ENCODE measurements around the gene TMEM86B. TPM values are rescaled to one million over a fixed set of nuclear protein-coding genes. Genes with fewer than 3 reads are reported as not detected.

TMEM86B gene
- total RNA-seq, 1 donor from 2014 or later: 6.7 TPM

GRCh38 chr19:55248166-55248675 is 19.7 kb upstream of the TMEM86B start:
- TF ChIP-seq CTCF (IDR thresholded peaks at IDR 0.05; ENCODE audit: unreplicated experiment): no peak
- Mint-ChIP-seq H3K36me3 (no peaks in the 10 kb centered on the region), H3K4me1 (peaks cover 4% of the 10 kb centered on the region), H3K27ac (no peak overlapping the region), H3K9me3 (no peaks in the 10 kb centered on the region), H3K27me3 (ENCODE audit: low read depth) (no peaks in the 10 kb centered on the region), H3K4me3 (no peak overlapping the region)
- DNase-seq (ENCODE audit: low spot score in 2 of 2, unreplicated experiment in 2 of 2): no peak

GRCh38 chr19:55247621-55248099 is 19.1 kb upstream of the TMEM86B start:
- DNase-seq (ENCODE audit: low spot score in 2 of 2, unreplicated experiment in 2 of 2): no peak
- H3K9me3 Mint-ChIP-seq: no peaks in the 10 kb centered on the region
- TF ChIP-seq CTCF (IDR thresholded peaks at IDR 0.05; ENCODE audit: unreplicated experiment): no peak
- no peak overlapping the region for H3K4me3 Mint-ChIP-seq
- H3K27ac Mint-ChIP-seq: no peak overlapping the region
- peaks cover 4% of the 10 kb centered on the region for H3K4me1 Mint-ChIP-seq
- peaks cover 2% of the 10 kb centered on the region for H3K36me3 Mint-ChIP-seq
- no peaks in the 10 kb centered on the region for H3K27me3 Mint-ChIP-seq (ENCODE audit: low read depth)

- no peak overlapping the region for H3K27ac Mint-ChIP-seq
- no peak for TF ChIP-seq CTCF (IDR thresholded peaks at IDR 0.05; ENCODE audit: unreplicated experiment)
- no peaks in the 10 kb centered on the region for H3K9me3 Mint-ChIP-seq
- H3K27me3 Mint-ChIP-seq (ENCODE audit: low read depth): no peaks in the 10 kb centered on the region
- H3K36me3 Mint-ChIP-seq: peaks cover 7% of the 10 kb centered on the region
- no peak overlapping the region for H3K4me3 Mint-ChIP-seq
- DNase-seq (ENCODE audit: low spot score in 2 of 2, unreplicated experiment in 2 of 2): no peak
- peaks cover 3% of the 10 kb centered on the region for H3K4me1 Mint-ChIP-seq
Measured at GRCh38 chr19:55246462-55247451, 18.2 kb upstream of the TMEM86B start.

GRCh38 chr19:55245236-55245904 is 16.8 kb upstream of the TMEM86B start:
- Mint-ChIP-seq H3K4me1 (no peaks in the 10 kb centered on the region), H3K27me3 (ENCODE audit: low read depth) (no peaks in the 10 kb centered on the region), H3K4me3 (no peak overlapping the region), H3K9me3 (no peaks in the 10 kb centered on the region), H3K27ac (no peak overlapping the region), H3K36me3 (peaks cover 12% of the 10 kb centered on the region)
- TF ChIP-seq CTCF (IDR thresholded peaks at IDR 0.05; ENCODE audit: unreplicated experiment): no peak
- no peak for DNase-seq (ENCODE audit: low spot score in 2 of 2, unreplicated experiment in 2 of 2)

- no peak for DNase-seq (ENCODE audit: low spot score in 2 of 2, unreplicated experiment in 2 of 2)
- H3K4me3 Mint-ChIP-seq: no peak overlapping the region
- no peak for TF ChIP-seq CTCF (IDR thresholded peaks at IDR 0.05; ENCODE audit: unreplicated experiment)
- H3K27me3 Mint-ChIP-seq (ENCODE audit: low read depth): no peaks in the 10 kb centered on the region
- H3K36me3 Mint-ChIP-seq: peaks cover 15% of the 10 kb centered on the region
- H3K27ac Mint-ChIP-seq: no peak overlapping the region
- no peaks in the 10 kb centered on the region for H3K9me3 Mint-ChIP-seq
- H3K4me1 Mint-ChIP-seq: no peaks in the 10 kb centered on the region
Measured at GRCh38 chr19:55244004-55244680, 15.6 kb upstream of the TMEM86B start.
